Lower leg skin (tissue), 3 donors: ENCODE results near the gene INHBE.
"Not testable (repeated sequence)": the region's sequence is repeated elsewhere in the genome, so short reads cannot be mapped to it uniquely, and the experiment has no call there.

ENCODE experiments used
- POLR2A ChIP-seq, 2 donors: fragments of 450-650 bp; IDR thresholded peaks; one replicate each; pipeline ENCODE4 v1.6.1; 2016 to 2017; ENCODE audit warnings: antibody characterized with exemption in 2 of 2, mild to moderate bottlenecking in 1 of 2, moderate library complexity in 1 of 2
- TF ChIP-seq, protein P1 (sequence below), 3 donors: fragments of 450-650 bp; IDR thresholded peaks; one replicate each; pipeline ENCODE4 v1.5.1; 2016; ENCODE audit warnings: antibody characterized with exemption in 3 of 3, mild to moderate bottlenecking in 3 of 3, moderate library complexity in 2 of 3

DNA sequence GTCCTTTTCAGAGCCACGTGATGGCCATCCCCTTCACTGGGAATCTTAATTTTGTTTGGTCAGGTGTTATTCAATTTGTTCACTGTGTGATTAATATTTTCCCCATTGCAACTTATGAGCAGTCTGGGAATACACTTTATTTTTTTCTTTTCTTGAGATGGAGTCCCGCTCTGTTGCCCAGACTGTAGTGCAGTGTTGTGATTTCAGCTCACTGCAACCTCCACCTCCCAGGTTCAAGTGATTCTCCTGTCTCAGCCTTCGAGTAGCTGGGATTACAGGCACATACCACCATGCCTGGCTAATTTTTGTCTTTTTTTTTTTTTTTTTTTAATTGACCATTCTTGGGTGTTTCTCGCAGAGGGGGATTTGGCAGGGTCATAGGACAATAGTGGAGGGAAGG is 51.4 kb downstream of the INHBE start:
- TF ChIP-seq, protein P1, sequence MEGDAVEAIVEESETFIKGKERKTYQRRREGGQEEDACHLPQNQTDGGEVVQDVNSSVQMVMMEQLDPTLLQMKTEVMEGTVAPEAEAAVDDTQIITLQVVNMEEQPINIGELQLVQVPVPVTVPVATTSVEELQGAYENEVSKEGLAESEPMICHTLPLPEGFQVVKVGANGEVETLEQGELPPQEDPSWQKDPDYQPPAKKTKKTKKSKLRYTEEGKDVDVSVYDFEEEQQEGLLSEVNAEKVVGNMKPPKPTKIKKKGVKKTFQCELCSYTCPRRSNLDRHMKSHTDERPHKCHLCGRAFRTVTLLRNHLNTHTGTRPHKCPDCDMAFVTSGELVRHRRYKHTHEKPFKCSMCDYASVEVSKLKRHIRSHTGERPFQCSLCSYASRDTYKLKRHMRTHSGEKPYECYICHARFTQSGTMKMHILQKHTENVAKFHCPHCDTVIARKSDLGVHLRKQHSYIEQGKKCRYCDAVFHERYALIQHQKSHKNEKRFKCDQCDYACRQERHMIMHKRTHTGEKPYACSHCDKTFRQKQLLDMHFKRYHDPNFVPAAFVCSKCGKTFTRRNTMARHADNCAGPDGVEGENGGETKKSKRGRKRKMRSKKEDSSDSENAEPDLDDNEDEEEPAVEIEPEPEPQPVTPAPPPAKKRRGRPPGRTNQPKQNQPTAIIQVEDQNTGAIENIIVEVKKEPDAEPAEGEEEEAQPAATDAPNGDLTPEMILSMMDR (IDR thresholded peaks at IDR 0.05), result not testable (repeated sequence)
- not testable (repeated sequence) for TF ChIP-seq POLR2A (IDR thresholded peaks at IDR 0.05)
